SU-DHL-6 (cell line): ENCODE measurements around the gene KIAA2012.

Experiments used
- H2AFZ ChIP-seq: fragments of 200-600 bp; sonication (generic); 2 replicates; pipeline ENCODE4 v1.6.1; 2014; ENCODE audit warnings: low read depth, mild to moderate bottlenecking, moderate library complexity, mixed read lengths, antibody characterized with exemption, low read length; ENCODE audit not compliant: severe bottlenecking
- H3F3A ChIP-seq: fragments of 200-600 bp; shearing (Covaris generic); 2 replicates; pipeline ENCODE4 v1.6.0; 2016; ENCODE audit warnings: antibody characterized with exemption, mild to moderate bottlenecking; ENCODE audit not compliant: insufficient read depth
- H3K27ac ChIP-seq: fragments of 200-600 bp; sonication (generic); 2 replicates; pipeline ENCODE4 v1.5.1; 2016; ENCODE audit warnings: low read depth, mild to moderate bottlenecking, low read length, moderate library complexity, mixed read lengths
- H3K27me3 ChIP-seq: fragments of 200-600 bp; sonication (generic), shearing (Covaris generic); 2 replicates; pipeline ENCODE4 v1.6.0; 2014; ENCODE audit warnings: mild to moderate bottlenecking, low read length
- H3K36me3 ChIP-seq: fragments of 200-600 bp; sonication (generic); 2 replicates; pipeline ENCODE4 v1.6.1; 2014; ENCODE audit warnings: mild to moderate bottlenecking, low read length, mixed read lengths
- H3K4me2 ChIP-seq: fragments of 300-600, 200-600 bp; shearing (Covaris generic), sonication (generic); 2 replicates; pipeline ENCODE4 v1.6.0; 2014; ENCODE audit warnings: low read length, low read depth, mild to moderate bottlenecking; ENCODE audit not compliant: poor library complexity, severe bottlenecking
- H3K4me3 ChIP-seq: fragments of 200-600 bp; sonication (generic); 2 replicates; pipeline ENCODE4 v1.5.1; 2014; ENCODE audit warnings: antibody characterized with exemption, low read length, mild to moderate bottlenecking, mixed read lengths; ENCODE audit not compliant: insufficient read depth, poor library complexity, severe bottlenecking
- H3K79me2 ChIP-seq: fragments of 200-600 bp; sonication (generic); 2 replicates; pipeline ENCODE4 v1.6.1; 2014; ENCODE audit warnings: mild to moderate bottlenecking, low read length, moderate library complexity; ENCODE audit not compliant: insufficient read depth
- H3K9ac ChIP-seq: fragments of 200-600 bp; sonication (generic); 2 replicates; pipeline ENCODE4 v1.7.0; 2014; ENCODE audit warnings: mild to moderate bottlenecking, low read length
- H3K9me2 ChIP-seq: fragments of 200-600 bp; sonication (generic); replicated peaks from 2 replicates; pipeline ENCODE4 v1.6.1; 2014; ENCODE audit warnings: low read length; ENCODE audit not compliant: insufficient read depth
- H3K9me3 ChIP-seq: fragments of 200-600 bp; sonication (generic); 2 replicates; pipeline ENCODE4 v1.6.1; 2014; ENCODE audit warnings: low read length, mixed read lengths; ENCODE audit not compliant: insufficient read depth
- H4K20me1 ChIP-seq: fragments of 200-600 bp; sonication (generic); 2 replicates; pipeline ENCODE4 v1.6.1; 2014; ENCODE audit warnings: low read depth, mild to moderate bottlenecking, antibody characterized with exemption, low read length, moderate library complexity, mixed read lengths
- EZH2phosphoT487 ChIP-seq: fragments of 200-600 bp; sonication (generic), shearing (Covaris generic); conservative IDR thresholded peaks from 2 replicates; pipeline ENCODE4 v1.6.1; 2018; ENCODE audit warnings: mild to moderate bottlenecking, antibody characterized with exemption, low read length, moderate library complexity, mixed read lengths
- TF ChIP-seq, protein P1 (sequence below): fragments of 200-600 bp; sonication (generic); IDR thresholded peaks from one replicate; pipeline ENCODE4 v1.5.1; 2017; ENCODE audit warnings: antibody characterized with exemption, mild to moderate bottlenecking, low read length, moderate library complexity; ENCODE audit not compliant: insufficient read depth, poor library complexity, severe bottlenecking

KIAA2012 gene

DNA sequence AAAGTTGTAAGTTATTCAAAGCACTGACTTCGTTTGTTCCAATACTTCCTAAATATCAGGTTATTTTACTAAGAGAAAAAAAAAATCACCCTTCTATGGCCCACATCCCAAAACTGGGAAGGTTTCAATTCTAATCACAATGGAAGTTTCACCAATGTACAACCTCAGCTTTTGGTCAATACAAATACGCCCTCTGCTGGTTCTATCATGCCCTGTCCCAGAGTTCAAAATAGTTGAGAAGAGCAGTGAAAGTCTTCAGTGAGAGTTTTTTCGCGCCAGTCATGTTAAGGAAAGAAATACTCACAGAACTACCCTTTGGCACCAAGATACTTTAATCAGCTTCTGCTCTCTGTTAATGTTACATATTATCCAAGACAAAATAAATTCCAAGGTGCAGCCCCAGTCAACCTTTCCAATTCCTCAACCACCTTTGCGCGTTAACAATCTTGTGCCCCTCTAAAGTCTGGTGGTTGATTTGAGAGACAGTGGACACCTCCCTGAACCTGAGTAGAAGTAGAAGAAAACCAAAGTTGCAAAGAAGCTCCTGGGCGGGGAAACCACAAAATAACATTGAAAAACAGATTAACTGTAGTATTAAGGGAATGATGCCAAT lies 105.4 kb downstream of the KIAA2012 start:
- no peaks in the 10 kb centered on the region for H3K9me2 ChIP-seq
- H3K4me3 ChIP-seq = no peak overlapping the region
- no peak overlapping the region for H3K4me2 ChIP-seq
- no peak overlapping the region for H3K27ac ChIP-seq
- H3K27me3 ChIP-seq = no peaks in the 10 kb centered on the region
- H3K9ac ChIP-seq = no peak overlapping the region
- H3K36me3 ChIP-seq = no peaks in the 10 kb centered on the region
- no peaks in the 10 kb centered on the region for H4K20me1 ChIP-seq
- no peaks in the 10 kb centered on the region for H3F3A ChIP-seq
- no peaks in the 10 kb centered on the region for H3K79me2 ChIP-seq
- TF ChIP-seq, protein P1, sequence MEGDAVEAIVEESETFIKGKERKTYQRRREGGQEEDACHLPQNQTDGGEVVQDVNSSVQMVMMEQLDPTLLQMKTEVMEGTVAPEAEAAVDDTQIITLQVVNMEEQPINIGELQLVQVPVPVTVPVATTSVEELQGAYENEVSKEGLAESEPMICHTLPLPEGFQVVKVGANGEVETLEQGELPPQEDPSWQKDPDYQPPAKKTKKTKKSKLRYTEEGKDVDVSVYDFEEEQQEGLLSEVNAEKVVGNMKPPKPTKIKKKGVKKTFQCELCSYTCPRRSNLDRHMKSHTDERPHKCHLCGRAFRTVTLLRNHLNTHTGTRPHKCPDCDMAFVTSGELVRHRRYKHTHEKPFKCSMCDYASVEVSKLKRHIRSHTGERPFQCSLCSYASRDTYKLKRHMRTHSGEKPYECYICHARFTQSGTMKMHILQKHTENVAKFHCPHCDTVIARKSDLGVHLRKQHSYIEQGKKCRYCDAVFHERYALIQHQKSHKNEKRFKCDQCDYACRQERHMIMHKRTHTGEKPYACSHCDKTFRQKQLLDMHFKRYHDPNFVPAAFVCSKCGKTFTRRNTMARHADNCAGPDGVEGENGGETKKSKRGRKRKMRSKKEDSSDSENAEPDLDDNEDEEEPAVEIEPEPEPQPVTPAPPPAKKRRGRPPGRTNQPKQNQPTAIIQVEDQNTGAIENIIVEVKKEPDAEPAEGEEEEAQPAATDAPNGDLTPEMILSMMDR = peak; percentile 80
- TF ChIP-seq EZH2phosphoT487 = no peak
- no peaks in the 10 kb centered on the region for H3K9me3 ChIP-seq
- H2AFZ ChIP-seq = no peak overlapping the region

DNA sequence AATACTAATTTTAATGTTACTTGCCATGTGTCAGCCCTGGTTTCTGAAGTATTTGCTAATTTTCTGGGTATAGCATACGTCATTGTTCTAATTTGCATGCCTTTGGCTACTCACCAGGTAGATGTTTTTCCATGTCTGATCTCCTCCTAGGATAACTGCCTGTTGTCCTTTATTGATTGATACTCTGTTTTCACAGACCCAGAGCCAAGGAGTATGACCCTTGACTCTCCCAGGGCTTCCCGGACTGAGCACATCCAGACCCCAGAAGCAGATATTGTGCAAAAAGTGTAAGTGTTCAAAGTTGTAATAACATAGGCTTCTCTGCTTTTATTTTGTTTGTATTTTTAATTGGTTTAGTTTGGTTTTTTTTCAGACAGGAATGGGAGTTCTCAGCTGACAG lies 111.5 kb downstream of the KIAA2012 start:
- H3K9me3 ChIP-seq = no peaks in the 10 kb centered on the region
- H3K27ac ChIP-seq = no peak overlapping the region
- no peaks in the 10 kb centered on the region for H3K27me3 ChIP-seq
- no peak overlapping the region for H3K4me2 ChIP-seq
- no peaks in the 10 kb centered on the region for H3K79me2 ChIP-seq
- no peak overlapping the region for H3K4me3 ChIP-seq
- no peaks in the 10 kb centered on the region for H3K36me3 ChIP-seq
- no peak overlapping the region for H3K9ac ChIP-seq
- H4K20me1 ChIP-seq = no peaks in the 10 kb centered on the region
- H3K9me2 ChIP-seq = no peaks in the 10 kb centered on the region
- H3F3A ChIP-seq = no peaks in the 10 kb centered on the region
- H2AFZ ChIP-seq = no peak overlapping the region
- TF ChIP-seq, protein P1 = no peak
- TF ChIP-seq EZH2phosphoT487 = no peak

DNA sequence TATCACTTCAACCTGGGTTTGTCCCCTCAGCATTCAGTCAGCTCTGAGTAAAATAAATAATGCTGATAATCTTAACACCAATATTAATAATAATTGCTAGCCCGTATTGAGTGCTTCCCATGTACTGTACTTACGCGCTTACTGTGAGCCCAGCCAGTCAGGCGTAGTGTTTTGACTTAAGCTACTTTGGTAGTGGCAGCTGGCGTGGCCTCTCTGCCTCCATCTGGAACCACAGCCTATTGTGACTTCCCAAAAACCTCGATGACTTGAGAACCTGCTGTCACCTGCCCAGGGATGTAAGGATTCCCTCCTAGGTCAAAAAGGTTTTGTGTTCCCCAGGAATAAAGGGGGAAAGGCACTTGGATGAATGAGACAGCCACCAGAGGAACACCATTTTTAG lies 112.1 kb downstream of the KIAA2012 start:
- Histone ChIP-seq H3K36me3 (no peaks in the 10 kb centered on the region), H3F3A (no peaks in the 10 kb centered on the region), H3K4me2 (no peak overlapping the region), H3K27me3 (no peaks in the 10 kb centered on the region), H3K4me3 (no peak overlapping the region), H4K20me1 (no peaks in the 10 kb centered on the region), H3K9me2 (no peaks in the 10 kb centered on the region), H2AFZ (no peak overlapping the region), H3K9me3 (no peaks in the 10 kb centered on the region), H3K9ac (no peak overlapping the region), H3K27ac (no peak overlapping the region), H3K79me2 (no peaks in the 10 kb centered on the region)
- no peak for TF ChIP-seq EZH2phosphoT487
- TF ChIP-seq, protein P1 = no peak
